Type B pancreatic cell (in vitro differentiated cells): Measurements from ENCODE around the gene HSD3B7. TPM values are rescaled to one million over a fixed set of nuclear protein-coding genes. Genes with fewer than 3 reads are reported as not detected.

Experiments used
- DNase-seq: peaks from one replicate; pipeline ENCODE4 v3.0.0; 2021; ENCODE audit warnings: mixed read lengths; ENCODE audit not compliant: unreplicated experiment; ENCODE audit errors: extremely low spot score
- H3K27ac Mint-ChIP-seq: 2 replicates; pipeline ENCODE4 v1.8.0; 2021; ENCODE audit warnings: mild to moderate bottlenecking, mixed read lengths
- H3K27me3 Mint-ChIP-seq: 2 replicates; pipeline ENCODE4 v1.8.0; 2021; ENCODE audit warnings: mixed read lengths
- H3K36me3 Mint-ChIP-seq: 2 replicates; pipeline ENCODE4 v1.8.0; 2021; ENCODE audit warnings: mixed read lengths
- H3K4me1 Mint-ChIP-seq: one replicate; pipeline ENCODE4 v1.8.0; 2021; ENCODE audit warnings: mixed read lengths; ENCODE audit not compliant: unreplicated experiment
- H3K4me3 Mint-ChIP-seq: 2 replicates; pipeline ENCODE4 v1.8.0; 2021; ENCODE audit warnings: mild to moderate bottlenecking, mixed read lengths
- H3K9me3 Mint-ChIP-seq: 2 replicates; pipeline ENCODE4 v1.8.0; 2021; ENCODE audit warnings: mixed read lengths
- total RNA-seq: library from RNA; stranded (reverse); gene quantifications from 2 replicates; pipeline ENCODE4 v1.2.1, GENCODE V29; 2021; ENCODE audit warnings: low replicate concordance
- TF ChIP-seq, protein P1 (sequence below): fragments of 200-600 bp; sonication (generic); conservative IDR thresholded peaks from 2 replicates; pipeline ENCODE4 v1.5.0; 2021; ENCODE audit warnings: antibody characterized with exemption, mild to moderate bottlenecking

The HSD3B7 gene
- total RNA-seq, 1 donor from 2014 or later = 5.8 TPM

DNA sequence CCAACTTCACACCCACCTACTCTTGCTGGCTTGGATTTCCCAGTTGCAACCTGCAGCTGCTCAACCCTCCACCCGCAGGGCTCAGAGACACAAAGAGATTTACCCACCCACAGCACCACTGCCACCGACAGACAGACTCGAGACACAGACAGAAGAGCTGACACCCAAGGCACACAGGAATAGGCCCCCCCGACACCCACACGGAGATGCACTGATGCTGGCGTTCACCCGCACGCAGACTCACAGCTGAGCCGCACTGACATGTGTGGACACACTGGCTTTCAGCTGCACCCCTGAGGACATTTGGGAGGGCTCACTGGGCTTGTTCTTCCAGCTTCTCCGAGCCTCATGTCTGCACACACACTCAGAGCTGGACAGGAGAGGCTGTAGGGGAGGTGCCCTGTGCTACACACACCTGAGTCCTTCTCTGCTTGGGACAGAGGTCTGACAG lies 17.3 kb downstream of the HSD3B7 start:
- H3K36me3 Mint-ChIP-seq = no peaks in the 10 kb centered on the region
- TF ChIP-seq, protein P1, sequence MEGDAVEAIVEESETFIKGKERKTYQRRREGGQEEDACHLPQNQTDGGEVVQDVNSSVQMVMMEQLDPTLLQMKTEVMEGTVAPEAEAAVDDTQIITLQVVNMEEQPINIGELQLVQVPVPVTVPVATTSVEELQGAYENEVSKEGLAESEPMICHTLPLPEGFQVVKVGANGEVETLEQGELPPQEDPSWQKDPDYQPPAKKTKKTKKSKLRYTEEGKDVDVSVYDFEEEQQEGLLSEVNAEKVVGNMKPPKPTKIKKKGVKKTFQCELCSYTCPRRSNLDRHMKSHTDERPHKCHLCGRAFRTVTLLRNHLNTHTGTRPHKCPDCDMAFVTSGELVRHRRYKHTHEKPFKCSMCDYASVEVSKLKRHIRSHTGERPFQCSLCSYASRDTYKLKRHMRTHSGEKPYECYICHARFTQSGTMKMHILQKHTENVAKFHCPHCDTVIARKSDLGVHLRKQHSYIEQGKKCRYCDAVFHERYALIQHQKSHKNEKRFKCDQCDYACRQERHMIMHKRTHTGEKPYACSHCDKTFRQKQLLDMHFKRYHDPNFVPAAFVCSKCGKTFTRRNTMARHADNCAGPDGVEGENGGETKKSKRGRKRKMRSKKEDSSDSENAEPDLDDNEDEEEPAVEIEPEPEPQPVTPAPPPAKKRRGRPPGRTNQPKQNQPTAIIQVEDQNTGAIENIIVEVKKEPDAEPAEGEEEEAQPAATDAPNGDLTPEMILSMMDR = no peak
- peak overlapping the region; percentile 85 for H3K27ac Mint-ChIP-seq
- DNase-seq = no peak
- peaks cover 14% of the 10 kb centered on the region for H3K27me3 Mint-ChIP-seq
- peaks cover 23% of the 10 kb centered on the region for H3K4me1 Mint-ChIP-seq
- no peaks in the 10 kb centered on the region for H3K9me3 Mint-ChIP-seq
- peak overlapping the region; percentile 75 for H3K4me3 Mint-ChIP-seq

DNA sequence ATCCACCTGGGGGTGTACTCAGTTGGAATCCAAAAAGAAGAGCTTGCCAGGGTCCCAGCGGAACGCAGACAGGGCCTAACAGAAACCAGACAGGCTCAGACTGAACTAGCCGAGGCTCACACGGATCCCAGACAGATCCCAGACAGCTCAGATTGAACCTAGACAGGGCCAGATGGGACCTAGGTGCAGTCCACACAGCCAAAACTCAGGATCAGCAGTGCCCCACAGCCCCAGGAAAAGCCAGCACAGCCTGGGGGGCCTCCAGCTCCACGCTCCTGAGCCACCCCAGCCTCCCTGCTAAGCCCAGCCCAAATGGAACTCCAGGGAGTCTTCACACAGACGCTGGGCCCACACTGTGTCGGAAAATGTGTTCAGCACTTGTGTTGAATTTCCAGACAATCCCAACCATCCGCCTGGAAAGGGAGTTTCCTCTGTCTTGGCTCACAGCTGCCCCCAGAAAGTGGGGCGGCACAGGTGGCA lies 17.9 kb downstream of the HSD3B7 start:
- peaks cover 17% of the 10 kb centered on the region for H3K27me3 Mint-ChIP-seq
- TF ChIP-seq, protein P1 = no peak
- H3K4me3 Mint-ChIP-seq = no peak overlapping the region
- DNase-seq = no peak
- H3K36me3 Mint-ChIP-seq = no peaks in the 10 kb centered on the region
- H3K9me3 Mint-ChIP-seq = no peaks in the 10 kb centered on the region
- peak overlapping the region; percentile 85 for H3K27ac Mint-ChIP-seq
- peaks cover 22% of the 10 kb centered on the region for H3K4me1 Mint-ChIP-seq

DNA sequence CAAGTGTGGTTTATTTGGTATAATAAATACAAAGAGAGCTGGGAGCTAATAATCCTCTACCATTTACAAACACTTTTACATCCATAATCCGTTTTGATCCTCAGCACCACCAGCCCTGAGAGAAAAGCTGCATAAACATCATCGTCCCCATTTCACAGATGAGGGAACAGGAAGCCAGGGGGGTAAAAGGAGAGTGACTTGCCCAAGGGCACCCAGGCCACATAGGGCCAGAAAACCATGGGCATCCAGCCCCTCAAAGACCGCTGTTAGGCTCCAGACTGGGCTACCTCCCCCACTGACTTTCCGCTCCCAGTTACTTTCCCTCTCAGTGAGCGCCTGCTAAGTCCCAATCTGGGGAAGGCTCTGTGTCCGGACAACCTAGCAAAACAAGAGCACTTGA lies 18.7 kb downstream of the HSD3B7 start:
- peaks cover 16% of the 10 kb centered on the region for H3K4me1 Mint-ChIP-seq
- TF ChIP-seq, protein P1 = no peak
- H3K27me3 Mint-ChIP-seq = peaks cover 17% of the 10 kb centered on the region
- no peak for DNase-seq
- H3K27ac Mint-ChIP-seq = no peak overlapping the region
- H3K9me3 Mint-ChIP-seq = no peaks in the 10 kb centered on the region
- H3K4me3 Mint-ChIP-seq = peak overlapping the region; percentile 18
- H3K36me3 Mint-ChIP-seq = no peaks in the 10 kb centered on the region

DNA sequence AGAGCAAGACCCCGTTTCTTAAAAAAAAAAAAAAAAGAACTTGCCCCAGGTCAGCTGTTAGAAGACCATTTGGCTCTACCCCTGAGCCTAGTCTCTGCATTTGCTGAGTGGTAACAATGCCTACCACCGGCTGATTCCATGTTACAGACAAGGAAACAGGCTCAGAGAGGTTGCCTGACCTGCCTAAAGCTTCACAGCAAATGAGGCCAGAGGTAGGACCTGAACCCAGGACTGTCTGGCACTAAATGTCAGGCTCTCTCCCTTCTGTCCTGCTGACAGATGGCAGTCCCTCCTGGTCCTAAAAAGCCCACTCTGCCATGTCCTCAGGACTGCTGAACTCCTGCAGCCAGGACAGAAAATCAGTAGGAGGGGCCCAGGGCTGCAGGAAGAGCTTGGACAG lies 19.7 kb downstream of the HSD3B7 start:
- H3K9me3 Mint-ChIP-seq = no peaks in the 10 kb centered on the region
- TF ChIP-seq, protein P1 = no peak
- H3K4me1 Mint-ChIP-seq = peaks cover 16% of the 10 kb centered on the region
- no peaks in the 10 kb centered on the region for H3K36me3 Mint-ChIP-seq
- no peak for DNase-seq
- H3K4me3 Mint-ChIP-seq = no peak overlapping the region
- no peak overlapping the region for H3K27ac Mint-ChIP-seq
- peaks cover 25% of the 10 kb centered on the region for H3K27me3 Mint-ChIP-seq

DNA sequence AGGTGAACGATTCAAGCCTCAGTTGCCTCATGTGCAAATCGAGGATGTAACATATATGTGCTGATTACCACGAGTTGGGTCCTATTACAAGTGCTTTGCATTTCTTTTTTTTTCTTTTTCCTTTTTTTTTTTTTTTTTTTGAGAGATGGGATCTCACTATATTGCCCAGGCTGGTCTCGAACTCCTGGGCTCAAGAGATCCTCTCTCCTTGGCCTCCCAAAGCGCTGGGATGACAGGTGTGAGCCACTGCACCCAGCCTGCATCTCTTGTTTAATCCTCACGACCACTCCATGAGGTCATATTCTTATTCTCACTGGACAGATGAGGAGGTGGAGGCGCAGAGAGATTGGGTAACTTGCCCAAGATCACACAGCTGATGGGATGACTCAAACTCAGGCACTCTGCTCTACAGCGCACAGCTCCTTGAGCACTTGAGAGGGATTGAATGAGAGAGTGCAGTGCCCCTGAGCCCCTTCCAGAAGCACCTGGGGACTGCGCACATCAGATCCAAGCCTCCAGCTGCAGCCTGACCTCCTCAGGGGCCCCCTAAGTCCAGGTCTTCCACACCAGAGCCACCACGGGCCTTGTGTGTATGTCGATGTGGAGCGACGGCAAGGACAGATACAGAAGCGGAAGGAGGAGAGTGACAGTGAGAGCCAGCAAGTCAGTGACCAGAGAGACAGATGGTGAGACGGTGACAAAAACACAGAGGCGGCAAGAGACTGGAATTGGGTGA lies 20.5 kb downstream of the HSD3B7 start:
- Mint-ChIP-seq H3K27ac (no peak overlapping the region), H3K27me3 (peaks cover 29% of the 10 kb centered on the region), H3K4me1 (peaks cover 16% of the 10 kb centered on the region), H3K9me3 (no peaks in the 10 kb centered on the region), H3K4me3 (no peak overlapping the region), H3K36me3 (no peaks in the 10 kb centered on the region)
- no peak for DNase-seq
- TF ChIP-seq, protein P1 = no peak
